Neural cell (in vitro differentiated cells): ENCODE measurements around the gene EXOSC3.

Source experiments
- CTCF ChIP-seq: fragments of 450-650 bp; IDR thresholded peaks from 2 replicates; pipeline ENCODE4 v1.5.1; 2014; ENCODE audit warnings: antibody characterized with exemption, mild to moderate bottlenecking, moderate library complexity; ENCODE audit not compliant: poor library complexity, severe bottlenecking
- EP300 ChIP-seq: fragments of 450-650 bp; conservative IDR thresholded peaks from 2 replicates; pipeline ENCODE4 v1.6.1; 2014; ENCODE audit warnings: antibody characterized with exemption, mild to moderate bottlenecking, moderate library complexity; ENCODE audit not compliant: poor library complexity, severe bottlenecking
- EZH2 ChIP-seq: fragments of 200-600, 300-800 bp; shearing (Covaris generic), sonication (generic); IDR thresholded peaks from 2 replicates; pipeline ENCODE4 v1.6.1; 2014; ENCODE audit warnings: antibody characterized with exemption, low read length, borderline replicate concordance, mild to moderate bottlenecking; ENCODE audit not compliant: insufficient read depth, poor library complexity, severe bottlenecking
- MXI1 ChIP-seq: fragments of 450-650 bp; conservative IDR thresholded peaks from 2 replicates; pipeline ENCODE4 v1.6.1; 2014; ENCODE audit warnings: antibody characterized with exemption, mild to moderate bottlenecking; ENCODE audit not compliant: poor library complexity, severe bottlenecking
- POLR2AphosphoS5 ChIP-seq: IDR thresholded peaks from 2 replicates; pipeline ENCODE4 v1.6.1; 2012
- RAD21 ChIP-seq: fragments of 450-650 bp; conservative IDR thresholded peaks from 2 replicates; pipeline ENCODE4 v1.6.1; 2014; ENCODE audit warnings: antibody characterized with exemption, mild to moderate bottlenecking, moderate library complexity
- REST ChIP-seq: IDR thresholded peaks from 2 replicates; pipeline ENCODE4 v1.6.1; 2012; ENCODE audit warnings: borderline replicate concordance
- TAF1 ChIP-seq: IDR thresholded peaks from 2 replicates; pipeline ENCODE4 v1.6.1; 2012; ENCODE audit warnings: low read depth

- TF ChIP-seq CTCF (no peak), EP300 (no peak), EZH2 (no peak), POLR2AphosphoS5 (no peak), TAF1 (no peak), RAD21 (no peak), REST (no peak), MXI1 (no peak)
Measured at GRCh38 chr9:37751186-37751585, 33.7 kb downstream of the EXOSC3 start.
